K562 (cell line): Measurements from ENCODE around the gene GPC2. TPM values are rescaled to one million over a fixed set of nuclear protein-coding genes. Genes with fewer than 3 reads are reported as not detected.

ENCODE experiments used
- CBFA2T3 ChIP-seq: fragments of 450-650 bp; IDR thresholded peaks from 2 replicates; pipeline ENCODE4 v1.6.1; 2017
- DMBX1 ChIP-seq: fragments of 250-450 bp; sonication (Bioruptor Pico); IDR thresholded peaks from 2 replicates; pipeline ENCODE4 v1.8.0; 2022; ENCODE audit warnings: inconsistent platforms, mild to moderate bottlenecking, moderate library complexity, borderline replicate concordance
- HDGF ChIP-seq: fragments of 450-650 bp; IDR thresholded peaks from 2 replicates; pipeline ENCODE4 v1.6.1; 2016
- HOXB6 ChIP-seq: fragments of 250-450 bp; sonication (Bioruptor Pico); IDR thresholded peaks from 2 replicates; pipeline ENCODE4 v1.5.1; 2022; ENCODE audit warnings: mild to moderate bottlenecking, borderline replicate concordance
- LEF1 ChIP-seq: fragments of 450-650 bp; IDR thresholded peaks from 2 replicates; pipeline ENCODE4 v1.6.1; 2016; ENCODE audit warnings: mild to moderate bottlenecking
- MIER1 ChIP-seq: fragments of 450-650 bp; IDR thresholded peaks from 2 replicates; pipeline ENCODE4 v1.6.1; 2016; ENCODE audit warnings: antibody characterized with exemption, mild to moderate bottlenecking, low read depth
- PYGO2 ChIP-seq: fragments of 450-650 bp; IDR thresholded peaks from 2 replicates; pipeline ENCODE4 v1.6.1; 2016; ENCODE audit warnings: mild to moderate bottlenecking, missing genetic modification characterization, moderate library complexity, missing compliant biosample characterization
- RBM17 ChIP-seq: fragments of 200-400 bp; formaldehyde crosslinking; IDR thresholded peaks from 2 replicates; pipeline ENCODE4 v1.6.1; 2017; ENCODE audit warnings: low read depth, mild to moderate bottlenecking, low read length, borderline replicate concordance
- SMARCE1 ChIP-seq: fragments of 450-650 bp; IDR thresholded peaks from 2 replicates; pipeline ENCODE4 v1.7.1; 2016; ENCODE audit warnings: mild to moderate bottlenecking
- TCF7 ChIP-seq: sonication (generic); IDR thresholded peaks from 2 replicates; pipeline ENCODE4 v1.6.1; 2016; ENCODE audit warnings: antibody characterized with exemption, borderline replicate concordance
- ZNF197 ChIP-seq: fragments of 200-800 bp; sonication (Bioruptor generic); IDR thresholded peaks from 2 replicates; pipeline ENCODE4 v1.6.1; 2016; ENCODE audit warnings: low read depth, missing genetic modification characterization, missing compliant biosample characterization
- ZNF561 ChIP-seq: fragments of 450-650 bp; formaldehyde crosslinking; conservative IDR thresholded peaks from 2 replicates; pipeline ENCODE4 v1.4.0; 2020; ENCODE audit warnings: mild to moderate bottlenecking, moderate library complexity
- polyA plus RNA-seq, 8 experiments: library from polyadenylated mRNA; depleted of rRNA in 4 of 8; stranded (reverse) in 5 of 8; unstranded in 3 of 8; fragments of >200 nt; fragmentation: Nextera tagmentation in 2 of 8; fragmentation: Illumina TruSeq in 1 of 8; extraction: Ambion mirVana in 2 of 8; extraction: Trizol in 1 of 8; gene quantifications; 2 replicates each; pipeline versions ENCODE4 v1.2.1 to v1.2.3, GENCODE V29; 2011 to 2014; ENCODE audit warnings: inconsistent platforms in 1 of 8, missing spikeins in 1 of 8
- total RNA-seq, 7 experiments: library from RNA; depleted of rRNA in 6 of 7; stranded (reverse); fragments of >200 nt in 6 of 7; fragmentation: Illumina TruSeq in 2 of 7; extraction: Trizol in 2 of 7; gene quantifications; 2 replicates each; pipeline versions ENCODE4 v1.2.1 to v1.2.3, GENCODE V29; 2011 to 2021; ENCODE audit warnings: low replicate concordance in 1 of 7
- TF ChIP-seq, protein P1 (sequence below): sonication (generic); formaldehyde crosslinking; IDR thresholded peaks from 2 replicates; pipeline ENCODE4 v1.8.0; 2023; ENCODE audit warnings: missing genetic modification reagents, mild to moderate bottlenecking, borderline replicate concordance
- TF ChIP-seq, protein P2 (sequence below): fragments of 450-650 bp; IDR thresholded peaks from 2 replicates; pipeline ENCODE4 v1.7.0; 2016; ENCODE audit warnings: borderline replicate concordance
- TF ChIP-seq, protein P3 (sequence below): fragments of 450-650 bp; formaldehyde crosslinking; IDR thresholded peaks from 2 replicates; pipeline ENCODE4 v1.4.0; 2020; ENCODE audit warnings: mild to moderate bottlenecking, mixed read lengths
- TF ChIP-seq, protein P4 (sequence below): sonication (generic); formaldehyde crosslinking; IDR thresholded peaks from 2 replicates; pipeline ENCODE4 v1.8.0; 2023; ENCODE audit warnings: mild to moderate bottlenecking, missing genetic modification reagents

Gene GPC2
- total and polyA plus RNA-seq, 9 of the 15 experiments (the other 6 are each of a cell fraction or from before 2014, with no cell fraction given) = 0.06 to 7.7 (median 1.4) TPM; not detected in 1

DNA sequence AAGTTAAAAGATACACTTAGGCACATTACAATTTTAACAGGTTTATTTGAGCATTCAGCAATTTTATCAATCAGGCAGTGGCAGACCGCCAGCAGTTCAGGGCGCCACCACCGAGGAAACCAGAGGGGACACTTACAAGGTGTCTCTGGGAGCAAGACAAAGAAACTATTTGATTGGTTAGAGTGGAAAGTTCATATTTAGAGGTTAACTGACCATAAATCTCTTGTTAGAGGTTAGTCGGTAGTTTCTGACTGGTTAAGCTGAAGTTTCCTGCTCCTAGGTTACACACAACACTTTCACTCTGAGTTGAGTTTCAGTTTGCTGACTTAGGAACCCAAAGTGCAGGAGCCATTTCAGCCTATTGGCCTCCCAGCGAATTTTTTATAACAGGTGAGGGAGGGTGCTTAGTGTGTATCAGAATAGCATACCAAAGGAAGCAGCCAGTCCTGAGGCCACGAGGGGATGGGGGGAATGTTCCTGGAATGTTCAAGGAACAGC is 31.8 kb upstream of the GPC2 start (continued):
- TF ChIP-seq PYGO2 (tag) (no peak), LEF1 (no peak), ZNF561 (CRISPR knock-in tag) (no peak), RBM17 (no peak), TCF7 (no peak), DMBX1 (CRISPR knock-in tag) (no peak), CBFA2T3 (no peak), MIER1 (no peak), HDGF (no peak), HOXB6 (CRISPR knock-in tag) (no peak), SMARCE1 (no peak; the same call in 1 of the 2 replicates), ZNF197 (CRISPR knock-in tag) (no peak)
- TF ChIP-seq, protein P1, sequence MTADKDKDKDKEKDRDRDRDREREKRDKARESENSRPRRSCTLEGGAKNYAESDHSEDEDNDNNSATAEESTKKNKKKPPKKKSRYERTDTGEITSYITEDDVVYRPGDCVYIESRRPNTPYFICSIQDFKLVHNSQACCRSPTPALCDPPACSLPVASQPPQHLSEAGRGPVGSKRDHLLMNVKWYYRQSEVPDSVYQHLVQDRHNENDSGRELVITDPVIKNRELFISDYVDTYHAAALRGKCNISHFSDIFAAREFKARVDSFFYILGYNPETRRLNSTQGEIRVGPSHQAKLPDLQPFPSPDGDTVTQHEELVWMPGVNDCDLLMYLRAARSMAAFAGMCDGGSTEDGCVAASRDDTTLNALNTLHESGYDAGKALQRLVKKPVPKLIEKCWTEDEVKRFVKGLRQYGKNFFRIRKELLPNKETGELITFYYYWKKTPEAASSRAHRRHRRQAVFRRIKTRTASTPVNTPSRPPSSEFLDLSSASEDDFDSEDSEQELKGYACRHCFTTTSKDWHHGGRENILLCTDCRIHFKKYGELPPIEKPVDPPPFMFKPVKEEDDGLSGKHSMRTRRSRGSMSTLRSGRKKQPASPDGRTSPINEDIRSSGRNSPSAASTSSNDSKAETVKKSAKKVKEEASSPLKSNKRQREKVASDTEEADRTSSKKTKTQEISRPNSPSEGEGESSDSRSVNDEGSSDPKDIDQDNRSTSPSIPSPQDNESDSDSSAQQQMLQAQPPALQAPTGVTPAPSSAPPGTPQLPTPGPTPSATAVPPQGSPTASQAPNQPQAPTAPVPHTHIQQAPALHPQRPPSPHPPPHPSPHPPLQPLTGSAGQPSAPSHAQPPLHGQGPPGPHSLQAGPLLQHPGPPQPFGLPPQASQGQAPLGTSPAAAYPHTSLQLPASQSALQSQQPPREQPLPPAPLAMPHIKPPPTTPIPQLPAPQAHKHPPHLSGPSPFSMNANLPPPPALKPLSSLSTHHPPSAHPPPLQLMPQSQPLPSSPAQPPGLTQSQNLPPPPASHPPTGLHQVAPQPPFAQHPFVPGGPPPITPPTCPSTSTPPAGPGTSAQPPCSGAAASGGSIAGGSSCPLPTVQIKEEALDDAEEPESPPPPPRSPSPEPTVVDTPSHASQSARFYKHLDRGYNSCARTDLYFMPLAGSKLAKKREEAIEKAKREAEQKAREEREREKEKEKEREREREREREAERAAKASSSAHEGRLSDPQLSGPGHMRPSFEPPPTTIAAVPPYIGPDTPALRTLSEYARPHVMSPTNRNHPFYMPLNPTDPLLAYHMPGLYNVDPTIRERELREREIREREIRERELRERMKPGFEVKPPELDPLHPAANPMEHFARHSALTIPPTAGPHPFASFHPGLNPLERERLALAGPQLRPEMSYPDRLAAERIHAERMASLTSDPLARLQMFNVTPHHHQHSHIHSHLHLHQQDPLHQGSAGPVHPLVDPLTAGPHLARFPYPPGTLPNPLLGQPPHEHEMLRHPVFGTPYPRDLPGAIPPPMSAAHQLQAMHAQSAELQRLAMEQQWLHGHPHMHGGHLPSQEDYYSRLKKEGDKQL (CRISPR knock-in tag) = no peak
- TF ChIP-seq, protein P2, sequence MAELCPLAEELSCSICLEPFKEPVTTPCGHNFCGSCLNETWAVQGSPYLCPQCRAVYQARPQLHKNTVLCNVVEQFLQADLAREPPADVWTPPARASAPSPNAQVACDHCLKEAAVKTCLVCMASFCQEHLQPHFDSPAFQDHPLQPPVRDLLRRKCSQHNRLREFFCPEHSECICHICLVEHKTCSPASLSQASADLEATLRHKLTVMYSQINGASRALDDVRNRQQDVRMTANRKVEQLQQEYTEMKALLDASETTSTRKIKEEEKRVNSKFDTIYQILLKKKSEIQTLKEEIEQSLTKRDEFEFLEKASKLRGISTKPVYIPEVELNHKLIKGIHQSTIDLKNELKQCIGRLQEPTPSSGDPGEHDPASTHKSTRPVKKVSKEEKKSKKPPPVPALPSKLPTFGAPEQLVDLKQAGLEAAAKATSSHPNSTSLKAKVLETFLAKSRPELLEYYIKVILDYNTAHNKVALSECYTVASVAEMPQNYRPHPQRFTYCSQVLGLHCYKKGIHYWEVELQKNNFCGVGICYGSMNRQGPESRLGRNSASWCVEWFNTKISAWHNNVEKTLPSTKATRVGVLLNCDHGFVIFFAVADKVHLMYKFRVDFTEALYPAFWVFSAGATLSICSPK = no peak
- TF ChIP-seq, protein P3, sequence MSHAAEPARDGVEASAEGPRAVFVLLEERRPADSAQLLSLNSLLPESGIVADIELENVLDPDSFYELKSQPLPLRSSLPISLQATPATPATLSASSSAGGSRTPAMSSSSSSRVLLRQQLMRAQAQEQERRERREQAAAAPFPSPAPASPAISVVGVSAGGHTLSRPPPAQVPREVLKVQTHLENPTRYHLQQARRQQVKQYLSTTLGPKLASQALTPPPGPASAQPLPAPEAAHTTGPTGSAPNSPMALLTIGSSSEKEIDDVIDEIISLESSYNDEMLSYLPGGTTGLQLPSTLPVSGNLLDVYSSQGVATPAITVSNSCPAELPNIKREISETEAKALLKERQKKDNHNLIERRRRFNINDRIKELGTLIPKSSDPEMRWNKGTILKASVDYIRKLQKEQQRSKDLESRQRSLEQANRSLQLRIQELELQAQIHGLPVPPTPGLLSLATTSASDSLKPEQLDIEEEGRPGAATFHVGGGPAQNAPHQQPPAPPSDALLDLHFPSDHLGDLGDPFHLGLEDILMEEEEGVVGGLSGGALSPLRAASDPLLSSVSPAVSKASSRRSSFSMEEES (CRISPR knock-in tag) = no peak
- TF ChIP-seq, protein P4, sequence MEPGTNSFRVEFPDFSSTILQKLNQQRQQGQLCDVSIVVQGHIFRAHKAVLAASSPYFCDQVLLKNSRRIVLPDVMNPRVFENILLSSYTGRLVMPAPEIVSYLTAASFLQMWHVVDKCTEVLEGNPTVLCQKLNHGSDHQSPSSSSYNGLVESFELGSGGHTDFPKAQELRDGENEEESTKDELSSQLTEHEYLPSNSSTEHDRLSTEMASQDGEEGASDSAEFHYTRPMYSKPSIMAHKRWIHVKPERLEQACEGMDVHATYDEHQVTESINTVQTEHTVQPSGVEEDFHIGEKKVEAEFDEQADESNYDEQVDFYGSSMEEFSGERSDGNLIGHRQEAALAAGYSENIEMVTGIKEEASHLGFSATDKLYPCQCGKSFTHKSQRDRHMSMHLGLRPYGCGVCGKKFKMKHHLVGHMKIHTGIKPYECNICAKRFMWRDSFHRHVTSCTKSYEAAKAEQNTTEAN = no peak
